SK-N-SH treated with all-trans-retinoic acid at 6 μM for 48 hours (cell line): ENCODE results near the gene SPOCK2.

Experiments
- ARNTL ChIP-seq: fragments of 450-650 bp; formaldehyde crosslinking; IDR thresholded peaks from 2 replicates; pipeline ENCODE4 v1.5.0; 2020; ENCODE audit warnings: low read depth, mild to moderate bottlenecking, moderate library complexity, borderline replicate concordance
- CREB5 ChIP-seq: fragments of 250-450 bp; sonication (Bioruptor Pico); IDR thresholded peaks from 2 replicates; pipeline ENCODE4 v1.5.1; 2020; ENCODE audit warnings: low read depth, mild to moderate bottlenecking, moderate library complexity
- CSDC2 ChIP-seq: fragments of 250-450 bp; sonication (Bioruptor Pico); IDR thresholded peaks from 2 replicates; pipeline ENCODE4 v1.5.0; 2020; ENCODE audit warnings: mild to moderate bottlenecking, moderate library complexity
- CSRNP3 ChIP-seq: fragments of 250-450 bp; sonication (Bioruptor Pico); IDR thresholded peaks from 2 replicates; pipeline ENCODE4 v1.5.1; 2021; ENCODE audit warnings: mild to moderate bottlenecking, moderate library complexity
- ISL1 ChIP-seq: fragments of 250-450 bp; sonication (Bioruptor Pico); IDR thresholded peaks from 2 replicates; pipeline ENCODE4 v2.1.2; 2022; ENCODE audit warnings: mild to moderate bottlenecking, moderate library complexity
- PATZ1 ChIP-seq: fragments of 250-450 bp; sonication (Bioruptor Pico); IDR thresholded peaks from 2 replicates; pipeline ENCODE4 v1.8.0; 2020; ENCODE audit warnings: mild to moderate bottlenecking, moderate library complexity, borderline replicate concordance
- PPARA ChIP-seq: fragments of 250-450 bp; sonication (Bioruptor Pico); IDR thresholded peaks from 2 replicates; pipeline ENCODE4 v1.5.0; 2020; ENCODE audit warnings: mild to moderate bottlenecking, borderline replicate concordance
- SNAI2 ChIP-seq: fragments of 250-450 bp; sonication (Bioruptor Pico); IDR thresholded peaks from 2 replicates; pipeline ENCODE4 v1.5.0; 2020; ENCODE audit warnings: mild to moderate bottlenecking, moderate library complexity
- ZC3H10 ChIP-seq: fragments of 250-450 bp; sonication (Bioruptor Pico); IDR thresholded peaks from 2 replicates; pipeline ENCODE4 v1.5.1; 2021; ENCODE audit warnings: mild to moderate bottlenecking, moderate library complexity
- ZFP3 ChIP-seq: fragments of 250-450 bp; sonication (Bioruptor Pico); IDR thresholded peaks from 2 replicates; pipeline ENCODE4 v1.5.0; 2020; ENCODE audit warnings: mild to moderate bottlenecking, moderate library complexity
- ZFP30 ChIP-seq: fragments of 450-650 bp; formaldehyde crosslinking; IDR thresholded peaks from 2 replicates; pipeline ENCODE4 v1.5.0; 2022; ENCODE audit warnings: mild to moderate bottlenecking, moderate library complexity
- ZNF565 ChIP-seq: fragments of 450-650 bp; formaldehyde crosslinking; conservative IDR thresholded peaks from 2 replicates; pipeline ENCODE4 v1.5.0; 2020; ENCODE audit warnings: low read depth, mild to moderate bottlenecking, moderate library complexity
- ZNF70 ChIP-seq: fragments of 450-650 bp; formaldehyde crosslinking; IDR thresholded peaks from 2 replicates; pipeline ENCODE4 v1.5.0; 2020; ENCODE audit warnings: mild to moderate bottlenecking, moderate library complexity

- TF ChIP-seq ZFP3 (CRISPR knock-in tag) (no peak), CREB5 (CRISPR knock-in tag) (no peak), CSDC2 (CRISPR knock-in tag) (no peak), ARNTL (CRISPR knock-in tag) (no peak), SNAI2 (CRISPR knock-in tag) (no peak), ZC3H10 (CRISPR knock-in tag) (no peak), PATZ1 (CRISPR knock-in tag) (no peak), ISL1 (no peak), CSRNP3 (CRISPR knock-in tag) (no peak), PPARA (CRISPR knock-in tag) (no peak), ZNF565 (CRISPR knock-in tag) (no peak), ZFP30 (CRISPR knock-in tag) (no peak), ZNF70 (CRISPR knock-in tag) (no peak)
Measured at GRCh38 chr10:72009051-72009424, 79.3 kb downstream of the SPOCK2 start.
